Gastroesophageal sphincter (tissue), 3 donors: ENCODE measurements around the gene WSCD2.

Source experiments
- POLR2A ChIP-seq, 2 donors: fragments of 450-650 bp; IDR thresholded peaks; one replicate each; pipeline ENCODE4 v1.6.1; 2017; ENCODE audit warnings: antibody characterized with exemption in 2 of 2, mild to moderate bottlenecking in 2 of 2, moderate library complexity in 1 of 2
- POLR2AphosphoS5 ChIP-seq: sonication (generic); formaldehyde crosslinking; IDR thresholded peaks from one replicate; pipeline ENCODE4 v1.6.1; 2017; ENCODE audit warnings: antibody characterized with exemption
- TF ChIP-seq, protein P1 (sequence below), 4 experiments: fragments of 200-600 bp in 2 of 4; fragments of 450-650 bp in 2 of 4; sonication (generic) in 1 of 4; IDR thresholded peaks; one replicate each; pipeline ENCODE4 v1.5.1; 2017 to 2019; ENCODE audit warnings: antibody characterized with exemption in 4 of 4, mild to moderate bottlenecking in 2 of 4, moderate library complexity in 2 of 4

DNA sequence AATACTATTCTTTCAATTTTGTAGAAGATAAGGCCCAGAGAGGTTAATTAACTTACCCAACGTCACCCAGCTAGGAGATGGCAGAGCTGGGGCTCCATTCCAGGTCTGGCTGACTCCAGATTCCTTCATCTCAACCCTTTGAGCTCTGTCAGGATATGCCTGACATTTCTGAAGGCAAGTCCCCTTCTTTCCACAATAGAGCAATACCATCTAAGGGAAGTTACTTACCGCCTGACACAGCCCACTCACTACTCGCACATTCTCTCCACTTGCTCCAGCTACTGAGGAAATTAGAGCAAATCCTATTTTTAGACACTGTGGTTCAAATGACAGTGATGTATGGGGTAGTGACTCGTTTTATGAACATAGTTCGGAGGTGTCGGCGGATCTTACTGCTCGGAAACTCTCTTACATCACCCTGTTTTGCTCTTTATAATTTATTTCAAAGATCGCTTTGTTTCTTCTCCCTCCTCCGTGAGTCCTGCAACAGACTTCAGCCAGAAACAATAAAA lies 2.0 kb upstream of the WSCD2 start:
- TF ChIP-seq, protein P1, sequence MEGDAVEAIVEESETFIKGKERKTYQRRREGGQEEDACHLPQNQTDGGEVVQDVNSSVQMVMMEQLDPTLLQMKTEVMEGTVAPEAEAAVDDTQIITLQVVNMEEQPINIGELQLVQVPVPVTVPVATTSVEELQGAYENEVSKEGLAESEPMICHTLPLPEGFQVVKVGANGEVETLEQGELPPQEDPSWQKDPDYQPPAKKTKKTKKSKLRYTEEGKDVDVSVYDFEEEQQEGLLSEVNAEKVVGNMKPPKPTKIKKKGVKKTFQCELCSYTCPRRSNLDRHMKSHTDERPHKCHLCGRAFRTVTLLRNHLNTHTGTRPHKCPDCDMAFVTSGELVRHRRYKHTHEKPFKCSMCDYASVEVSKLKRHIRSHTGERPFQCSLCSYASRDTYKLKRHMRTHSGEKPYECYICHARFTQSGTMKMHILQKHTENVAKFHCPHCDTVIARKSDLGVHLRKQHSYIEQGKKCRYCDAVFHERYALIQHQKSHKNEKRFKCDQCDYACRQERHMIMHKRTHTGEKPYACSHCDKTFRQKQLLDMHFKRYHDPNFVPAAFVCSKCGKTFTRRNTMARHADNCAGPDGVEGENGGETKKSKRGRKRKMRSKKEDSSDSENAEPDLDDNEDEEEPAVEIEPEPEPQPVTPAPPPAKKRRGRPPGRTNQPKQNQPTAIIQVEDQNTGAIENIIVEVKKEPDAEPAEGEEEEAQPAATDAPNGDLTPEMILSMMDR (IDR thresholded peaks at IDR 0.05) = no peak
- TF ChIP-seq POLR2AphosphoS5 (peak; percentile 89), POLR2A (IDR thresholded peaks at IDR 0.05) (no peak)
